Hepatocyte (in vitro differentiated cells): ENCODE results near the gene ASXL1.

Source experiments
- CTCF ChIP-seq: fragments of 200-600 bp; sonication (generic); IDR thresholded peaks from 2 replicates; pipeline ENCODE4 v1.5.1; 2016; ENCODE audit warnings: antibody characterized with exemption, mild to moderate bottlenecking; ENCODE audit not compliant: poor library complexity
- EZH2 ChIP-seq: fragments of 200-600 bp; sonication (generic); IDR thresholded peaks from 2 replicates; pipeline ENCODE4 v1.6.1; 2016; ENCODE audit warnings: antibody characterized with exemption, mild to moderate bottlenecking, borderline replicate concordance

GRCh38 chr20:32385541-32385940 lies 27.4 kb downstream of the ASXL1 start:
- TF ChIP-seq CTCF, result no peak
- no peak for TF ChIP-seq EZH2
